ENCODE results near the gene DOCK4. TPM values are rescaled to one million over a fixed set of nuclear protein-coding genes. Genes with fewer than 3 reads are reported as not detected.
A peak's percentile ranks its signal among the peaks of the same experiment; 100 is the strongest.

The DOCK4 gene
- total and polyA plus RNA-seq, 2 of the 8 experiments (the other 6 are each of a cell fraction or from before 2014, with no cell fraction given) = 5.1 to 23.6 TPM

- Histone ChIP-seq H3K23ac (ENCODE audit: insufficient read length) (no peak overlapping the region), H3K4me1 (replicated peaks in 1 of 4; ENCODE audit: control insufficient read depth in 3 of 4, insufficient read depth in 4 of 4, low read length in 3 of 4) (peaks cover 0 to 11% (median 7%) of the 10 kb centered on the region in 4 experiments; a peak in 5 of 7 replicates), H3K79me2 (ENCODE audit: control insufficient read depth in 1 of 2, insufficient read depth in 2 of 2, low read length in 2 of 2) (peaks cover 5 to 69% of the 10 kb centered on the region in 2 experiments; a peak in 3 of 4 replicates), H2AK5ac (ENCODE audit: low read depth, low read length) (no peak overlapping the region), H3K27me3 (replicated peaks in 1 of 4; ENCODE audit: control insufficient read depth in 3 of 4, extremely low read depth in 1 of 4, insufficient read depth in 3 of 4, low read length in 3 of 4) (peaks cover 0 to 2% (median 0%) of the 10 kb centered on the region in 4 experiments; a peak in 2 of 7 replicates), H3K4me3 (ENCODE audit: extremely low read depth in 1 of 4, insufficient read depth in 2 of 4, low read depth in 3 of 4, low read length in 4 of 4) (peak overlapping the region in 1 of 4 experiments; percentile 94; a peak in 2 of 8 replicates), H2AFZ (ENCODE audit: low read length) (no peak overlapping the region), H3K23me2 (ENCODE audit: low read depth, low read length) (peaks cover 21% of the 10 kb centered on the region), H2BK5ac (ENCODE audit: low read depth, low read length) (no peak overlapping the region), H3K56ac (replicated peaks; ENCODE audit: insufficient read length, low read depth, low read length) (no peak overlapping the region), H4K5ac (ENCODE audit: insufficient read length, low read depth, low read length) (no peak overlapping the region), H4K8ac (ENCODE audit: extremely low read depth, insufficient read depth, low read length) (no peak overlapping the region), H3K79me1 (ENCODE audit: low read depth, low read length) (peaks cover 3% of the 10 kb centered on the region; the same call in 1 of the 2 replicates), H2BK15ac (ENCODE audit: low read length) (no peak overlapping the region), H3K27ac (ENCODE audit: low read depth, low read length) (no peak overlapping the region), H3K4ac (replicated peaks; ENCODE audit: insufficient read length, low read depth, low read length) (no peak overlapping the region), H3K9me3 (ENCODE audit: insufficient read depth in 2 of 2, low read depth in 1 of 2, low read length in 1 of 2) (no peaks in the 10 kb centered on the region), H3K9ac (replicated peaks in 1 of 4; ENCODE audit: extremely low read depth in 1 of 4, low read depth in 3 of 4, low read length in 3 of 4) (no peak overlapping the region), H4K91ac (replicated peaks; ENCODE audit: insufficient read length, low read length) (no peak overlapping the region), H2BK12ac (ENCODE audit: low read depth, low read length) (no peak overlapping the region), H3K4me2 (ENCODE audit: insufficient read depth in 1 of 2, low read depth in 2 of 2, low read length in 2 of 2) (peak overlapping the region in 1 of 2 experiments; percentile 99; a peak in 1 of 4 replicates), H2BK20ac (ENCODE audit: low read length) (no peak overlapping the region), H2BK120ac (replicated peaks; ENCODE audit: low read depth, low read length) (no peak overlapping the region), H3K14ac (ENCODE audit: insufficient read length) (no peak overlapping the region), H3K18ac (ENCODE audit: extremely low read depth, low read length) (no peak overlapping the region), H4K20me1 (replicated peaks in 1 of 2; ENCODE audit: control insufficient read depth in 1 of 2, insufficient read depth in 2 of 2, low read length in 2 of 2) (peaks cover 0 to 7% of the 10 kb centered on the region in 2 experiments), H3K36me3 (ENCODE audit: control insufficient read depth in 2 of 4, insufficient read depth in 4 of 4, low read length in 3 of 4) (no peaks in the 10 kb centered on the region)
- 97% methylated on average over 6 of the region's 6 CpGs; no CpG with 5 or more reads in 1 of the 2 experiments for WGBS, 2 experiments (ENCODE audit: extremely low coverage in 1 of 2, insufficient coverage in 1 of 2, insufficient read length in 1 of 2, insufficient replicate concordance in 2 of 2, low coverage in 1 of 2, low lambda C conversion rate in 2 of 2, missing lambda C conversion rate in 1 of 2)
- FAIRE-seq (no peak), DNase-seq (ENCODE audit: low read depth in 1 of 2, low spot score in 2 of 2) (no peak)
- CTCF ChIA-PET (ENCODE audit: partially characterized antibody) = interaction anchor here (1.1 kb wide), 1 partner anchor 188 kb away, joined by 3 read pairs; no protein-coding TSS in a partner anchor
- POLR2A ChIA-PET (ENCODE audit: partially characterized antibody) = interaction anchor here (4.6 kb wide), 1 partner anchor 243 kb away, joined by 29 read pairs; the partner anchor contains the start of gene IFRD1
- no peak for TF ChIP-seq BCL11A (IDR thresholded peaks at IDR 0.05; ENCODE audit: low read depth in 2 of 2, low read length in 2 of 2)
- no peak for TF ChIP-seq POLR2AphosphoS5 (IDR thresholded peaks at IDR 0.05; ENCODE audit: low read depth, low read length)
- no peak for TF ChIP-seq FOSL1 (IDR thresholded peaks at IDR 0.05; ENCODE audit: insufficient read depth, low read depth, low read length)
- TF ChIP-seq BACH1 (IDR thresholded peaks at IDR 0.05; ENCODE audit: low read length) = no peak
- TF ChIP-seq ZNF274 (IDR thresholded peaks at IDR 0.05; ENCODE audit: borderline replicate concordance, extremely low read depth, low read length) = no peak
- no peak for TF ChIP-seq ASH2L (IDR thresholded peaks at IDR 0.05; ENCODE audit: low read length)
Observed at GRCh38 chr7:112207765-112208164, 1.6 kb upstream of the DOCK4 start.

Measured in H1 (cell line).